ENCODE data around the gene LYPLA2.

DNA sequence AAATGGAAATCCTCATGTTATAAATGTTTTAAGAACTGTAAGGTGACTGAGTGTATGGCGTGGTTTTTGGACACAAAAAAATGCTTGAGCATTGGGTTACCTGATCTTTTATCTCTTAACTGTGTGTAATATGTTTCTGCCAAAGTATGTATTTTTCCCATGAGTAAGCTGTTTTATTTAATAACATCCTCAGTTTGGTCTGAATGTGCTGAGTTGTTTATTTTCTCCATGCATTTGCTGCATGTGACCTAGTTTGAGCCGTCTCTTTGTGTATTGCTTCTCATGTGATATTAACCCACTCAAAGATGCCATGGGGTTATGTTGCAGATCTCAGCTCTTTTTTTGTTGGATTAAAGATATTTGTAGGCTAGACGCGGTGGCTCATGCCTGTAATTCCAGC is 6.1 kb upstream of the LYPLA2 start:
- TF ChIP-seq, protein P1, sequence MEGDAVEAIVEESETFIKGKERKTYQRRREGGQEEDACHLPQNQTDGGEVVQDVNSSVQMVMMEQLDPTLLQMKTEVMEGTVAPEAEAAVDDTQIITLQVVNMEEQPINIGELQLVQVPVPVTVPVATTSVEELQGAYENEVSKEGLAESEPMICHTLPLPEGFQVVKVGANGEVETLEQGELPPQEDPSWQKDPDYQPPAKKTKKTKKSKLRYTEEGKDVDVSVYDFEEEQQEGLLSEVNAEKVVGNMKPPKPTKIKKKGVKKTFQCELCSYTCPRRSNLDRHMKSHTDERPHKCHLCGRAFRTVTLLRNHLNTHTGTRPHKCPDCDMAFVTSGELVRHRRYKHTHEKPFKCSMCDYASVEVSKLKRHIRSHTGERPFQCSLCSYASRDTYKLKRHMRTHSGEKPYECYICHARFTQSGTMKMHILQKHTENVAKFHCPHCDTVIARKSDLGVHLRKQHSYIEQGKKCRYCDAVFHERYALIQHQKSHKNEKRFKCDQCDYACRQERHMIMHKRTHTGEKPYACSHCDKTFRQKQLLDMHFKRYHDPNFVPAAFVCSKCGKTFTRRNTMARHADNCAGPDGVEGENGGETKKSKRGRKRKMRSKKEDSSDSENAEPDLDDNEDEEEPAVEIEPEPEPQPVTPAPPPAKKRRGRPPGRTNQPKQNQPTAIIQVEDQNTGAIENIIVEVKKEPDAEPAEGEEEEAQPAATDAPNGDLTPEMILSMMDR (IDR thresholded peaks at IDR 0.05; ENCODE audit: control extremely low read depth in 1 of 3, insufficient read depth in 1 of 3, low read depth in 1 of 3, low read length in 3 of 3) = no peak
- TF ChIP-seq, protein P2, sequence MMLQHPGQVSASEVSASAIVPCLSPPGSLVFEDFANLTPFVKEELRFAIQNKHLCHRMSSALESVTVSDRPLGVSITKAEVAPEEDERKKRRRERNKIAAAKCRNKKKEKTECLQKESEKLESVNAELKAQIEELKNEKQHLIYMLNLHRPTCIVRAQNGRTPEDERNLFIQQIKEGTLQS (IDR thresholded peaks at IDR 0.05; ENCODE audit: insufficient read depth, low read depth, low read length) = no peak
- TF ChIP-seq YY1 (IDR thresholded peaks at IDR 0.05; ENCODE audit: low read depth, low read length) (no peak), BCL11A (IDR thresholded peaks at IDR 0.05; ENCODE audit: low read depth in 2 of 2, low read length in 2 of 2) (no peak), JUND (IDR thresholded peaks at IDR 0.05; ENCODE audit: low read length) (no peak), RAD21 (IDR thresholded peaks at IDR 0.05 in 1 of 2, conservative IDR thresholded peaks at IDR 0.05 in 1 of 2; ENCODE audit: low read depth in 2 of 2, low read length in 2 of 2) (no peak), KDM5A (IDR thresholded peaks at IDR 0.05; ENCODE audit: low read length) (no peak), POLR2A (IDR thresholded peaks at IDR 0.05; ENCODE audit: control extremely low read depth in 1 of 2, low read depth in 2 of 2, low read length in 2 of 2) (no peak), ZNF274 (IDR thresholded peaks at IDR 0.05; ENCODE audit: borderline replicate concordance, extremely low read depth, low read length) (no peak), PHF8 (conservative IDR thresholded peaks at IDR 0.05; ENCODE audit: low read depth, low read length) (no peak), KDM1A (IDR thresholded peaks at IDR 0.05; ENCODE audit: borderline replicate concordance, low read length) (no peak), JUN (IDR thresholded peaks at IDR 0.05; ENCODE audit: low read depth, low read length) (no peak)
- TF ChIP-seq, protein P3, sequence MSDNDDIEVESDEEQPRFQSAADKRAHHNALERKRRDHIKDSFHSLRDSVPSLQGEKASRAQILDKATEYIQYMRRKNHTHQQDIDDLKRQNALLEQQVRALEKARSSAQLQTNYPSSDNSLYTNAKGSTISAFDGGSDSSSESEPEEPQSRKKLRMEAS (IDR thresholded peaks at IDR 0.05) = no peak

All from H1 (cell line).